Activated CD4-positive, alpha-beta T cell treated with anti-CD3 and anti-CD28 coated beads for 36 hours (primary cell): ENCODE measurements around the gene CUX1. TPM values are rescaled to one million over a fixed set of nuclear protein-coding genes. Genes with fewer than 3 reads are reported as not detected.
A peak's percentile ranks its signal among the peaks of the same experiment; 100 is the strongest.
"Not testable (repeated sequence)": the region's sequence is repeated elsewhere in the genome, so short reads cannot be mapped to it uniquely, and the experiment has no call there.

ENCODE experiments used
- ATAC-seq: fragments of 200-7000 bp; cut with Tn5 transposase; one replicate; pipeline ENCODE4 v1.10.0; 2021; ENCODE audit warnings: mild to moderate bottlenecking, moderate library complexity
- CTCF ChIA-PET: fragments of 350-600 bp; sonication (Branson Sonifier 250); formaldehyde crosslinking; loops from one replicate; lab custom pipeline; 2021; ENCODE audit warnings: antibody characterized with exemption; lab: Charles Lee
- POLR2A ChIA-PET: fragments of 350-600 bp; sonication (Branson Sonifier 250); formaldehyde crosslinking; loops from one replicate; lab custom pipeline; 2021; ENCODE audit warnings: antibody characterized with exemption, inconsistent platforms; lab: Charles Lee
- DNase-seq: peaks from one replicate; pipeline ENCODE4 v3.0.0-alpha.2; 2020
- H3K27ac Mint-ChIP-seq: one replicate; pipeline ENCODE4 v1.8.0; 2021; ENCODE audit warnings: mixed read lengths
- H3K27me3 Mint-ChIP-seq: one replicate; pipeline ENCODE4 v1.8.0; 2021; ENCODE audit warnings: mixed read lengths
- H3K36me3 Mint-ChIP-seq: one replicate; pipeline ENCODE4 v1.8.0; 2021; ENCODE audit warnings: low read depth, mixed read lengths
- H3K4me1 Mint-ChIP-seq: one replicate; pipeline ENCODE4 v1.8.0; 2021; ENCODE audit warnings: mixed read lengths
- H3K4me3 Mint-ChIP-seq: one replicate; pipeline ENCODE4 v1.8.0; 2021; ENCODE audit warnings: mild to moderate bottlenecking, moderate library complexity, mixed read lengths
- H3K9me3 Mint-ChIP-seq: one replicate; pipeline ENCODE4 v1.8.0; 2021; ENCODE audit warnings: low read depth, mixed read lengths
- intact Hi-C, 2 experiments: fragments of 100-400 bp; cut with DNase I in 1 of 2; cut with micrococcal nuclease in 1 of 2; formaldehyde crosslinking; loops; one replicate each; pipeline versions ENCODE4 v1.14.2 to v1.15.1; 2022 to 2024; cut with DNase I, micrococcal nuclease
- total RNA-seq, 2 experiments: library from RNA; stranded (reverse); gene quantifications; one replicate each; pipeline ENCODE4 v1.2.3, GENCODE V29; 2021

The CUX1 gene
- total RNA-seq, 2 experiments from 2014 or later, result 21.6 to 23.5 TPM

DNA sequence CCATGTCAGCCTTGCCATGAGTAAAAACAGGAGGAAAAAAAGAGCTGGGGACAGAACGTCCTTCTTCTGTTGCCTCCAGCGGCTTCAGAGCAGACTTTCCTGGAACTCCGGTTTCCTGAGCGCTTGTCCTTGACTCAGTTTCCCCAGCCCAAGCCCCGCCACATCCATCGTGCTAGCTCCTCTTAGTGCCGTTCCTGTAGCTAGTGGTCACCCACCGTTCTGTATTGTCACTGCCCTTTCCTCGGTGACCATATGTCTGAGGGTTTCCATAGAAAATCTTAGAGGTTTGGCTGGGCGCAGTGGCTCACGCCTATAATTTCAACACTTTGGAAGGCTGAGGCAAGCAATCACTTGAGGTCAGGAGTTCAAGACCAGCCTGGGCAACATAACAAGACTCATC lies 100.1 kb downstream of the CUX1 start:
- no peak overlapping the region for H3K4me3 Mint-ChIP-seq
- DNase-seq, result no peak
- ATAC-seq, result no peak
- ChIA-PET CTCF (interaction anchor here (0.6 kb wide), 1 partner anchor 38 kb away, joined by 3 read pairs; no protein-coding TSS in a partner anchor), POLR2A (no interaction called here)
- intact Hi-C loops, result no loop called here
- no peaks in the 10 kb centered on the region for H3K9me3 Mint-ChIP-seq
- H3K27me3 Mint-ChIP-seq, result no peaks in the 10 kb centered on the region
- H3K27ac Mint-ChIP-seq, result no peak overlapping the region
- H3K4me1 Mint-ChIP-seq, result peaks cover 6% of the 10 kb centered on the region
- H3K36me3 Mint-ChIP-seq, result peaks cover 6% of the 10 kb centered on the region

DNA sequence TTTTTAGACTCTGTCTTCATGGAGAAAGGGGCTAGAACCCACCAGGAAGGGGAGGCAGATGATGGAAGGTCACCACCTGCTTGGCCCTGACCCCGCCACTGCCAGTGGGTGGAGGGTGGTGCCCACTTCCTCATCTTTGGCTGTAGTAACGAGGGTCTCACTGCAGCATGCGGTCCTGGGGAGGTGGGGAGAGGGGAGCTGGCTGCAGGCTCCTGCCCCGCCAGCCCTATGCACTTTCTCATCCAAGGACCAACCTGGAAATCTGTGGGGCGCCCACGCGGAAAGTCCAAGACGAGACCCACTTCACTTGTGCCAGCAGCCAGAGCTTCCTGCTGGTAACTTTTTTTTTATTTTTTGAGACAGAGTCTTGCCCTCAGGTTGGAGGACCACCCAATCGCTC lies 101.0 kb downstream of the CUX1 start:
- ChIA-PET POLR2A (no interaction called here), CTCF (no interaction called here)
- no peak for DNase-seq
- Mint-ChIP-seq H3K4me3 (no peak overlapping the region), H3K27ac (no peak overlapping the region), H3K9me3 (no peaks in the 10 kb centered on the region), H3K4me1 (peaks cover 6% of the 10 kb centered on the region), H3K36me3 (peaks cover 6% of the 10 kb centered on the region), H3K27me3 (no peaks in the 10 kb centered on the region)
- intact Hi-C loops, result no loop called here
- ATAC-seq, result no peak

DNA sequence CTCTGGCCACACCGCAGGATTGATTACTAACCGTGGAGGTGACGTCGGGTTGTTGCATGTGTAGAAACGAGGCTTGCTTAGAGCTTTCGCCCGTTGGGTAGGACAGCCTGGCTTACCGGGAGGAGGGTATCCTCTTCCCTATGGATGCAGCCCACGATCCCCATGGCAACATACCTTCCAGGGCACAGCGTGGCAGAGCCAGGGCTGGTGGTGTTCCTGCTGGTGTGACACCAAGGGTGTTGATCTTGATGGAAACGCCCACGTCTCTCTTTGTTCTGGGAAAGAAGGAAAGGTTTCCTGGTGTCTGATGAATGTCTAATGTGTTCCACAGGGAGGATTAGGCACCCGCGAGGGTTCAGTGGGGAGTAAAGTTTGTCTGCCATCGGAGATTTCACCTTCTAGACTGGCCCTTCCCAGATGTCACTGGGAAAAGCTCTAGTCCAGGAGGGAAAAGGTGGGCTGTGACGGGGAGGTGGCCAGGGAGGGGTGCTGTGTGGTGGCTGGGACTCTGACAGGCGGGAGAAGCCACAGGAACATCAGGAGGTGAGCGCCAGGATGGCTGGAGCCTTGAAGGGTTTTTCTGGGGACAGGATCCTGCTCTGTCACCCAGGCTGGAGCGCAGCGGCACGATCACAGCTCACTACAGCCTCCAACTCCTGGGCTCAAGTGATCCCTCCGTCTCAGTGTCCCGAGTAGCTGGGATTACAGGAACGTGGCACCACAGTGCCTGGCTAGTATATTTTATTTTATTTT lies 102.1 kb downstream of the CUX1 start:
- H3K27ac Mint-ChIP-seq, result no peak overlapping the region
- DNase-seq (no peak), ATAC-seq (no peak)
- no peaks in the 10 kb centered on the region for H3K9me3 Mint-ChIP-seq
- POLR2A ChIA-PET, result no interaction called here
- peaks cover 10% of the 10 kb centered on the region for H3K4me1 Mint-ChIP-seq
- no peak overlapping the region for H3K4me3 Mint-ChIP-seq
- no peaks in the 10 kb centered on the region for H3K27me3 Mint-ChIP-seq
- H3K36me3 Mint-ChIP-seq, result peaks cover 12% of the 10 kb centered on the region
- CTCF ChIA-PET, result no interaction called here
- intact Hi-C loops, result no loop called here

DNA sequence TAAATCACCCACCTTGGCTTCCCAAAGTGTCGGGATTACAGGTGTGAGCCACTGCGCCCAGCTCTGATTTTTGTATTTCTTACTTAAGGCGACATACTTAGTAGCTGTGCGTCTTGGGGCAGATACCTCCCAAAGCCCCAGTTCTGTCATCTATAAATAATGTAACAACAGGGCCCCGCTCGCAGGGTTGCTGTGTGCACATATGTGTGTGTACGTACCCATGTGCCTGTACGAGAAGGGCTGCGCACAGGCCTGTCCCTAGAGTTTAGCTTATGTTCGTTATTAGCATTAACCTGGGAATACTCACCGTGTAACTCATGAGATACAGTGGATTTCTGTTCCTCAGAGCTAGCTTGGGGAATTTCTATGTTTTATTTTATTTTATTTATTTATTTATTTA lies 103.6 kb downstream of the CUX1 start:
- Mint-ChIP-seq H3K9me3 (no peaks in the 10 kb centered on the region), H3K4me3 (no peak overlapping the region), H3K27me3 (no peaks in the 10 kb centered on the region), H3K36me3 (peaks cover 12% of the 10 kb centered on the region), H3K4me1 (peaks cover 10% of the 10 kb centered on the region), H3K27ac (no peak overlapping the region)
- POLR2A ChIA-PET, result no interaction called here
- no peak for ATAC-seq
- CTCF ChIA-PET, result interaction anchor here (0.6 kb wide), 2 partner anchors 483 to 1758 kb away, joined by 3 read pairs; no protein-coding TSS in a partner anchor
- intact Hi-C loops, result no loop called here
- no peak for DNase-seq

DNA sequence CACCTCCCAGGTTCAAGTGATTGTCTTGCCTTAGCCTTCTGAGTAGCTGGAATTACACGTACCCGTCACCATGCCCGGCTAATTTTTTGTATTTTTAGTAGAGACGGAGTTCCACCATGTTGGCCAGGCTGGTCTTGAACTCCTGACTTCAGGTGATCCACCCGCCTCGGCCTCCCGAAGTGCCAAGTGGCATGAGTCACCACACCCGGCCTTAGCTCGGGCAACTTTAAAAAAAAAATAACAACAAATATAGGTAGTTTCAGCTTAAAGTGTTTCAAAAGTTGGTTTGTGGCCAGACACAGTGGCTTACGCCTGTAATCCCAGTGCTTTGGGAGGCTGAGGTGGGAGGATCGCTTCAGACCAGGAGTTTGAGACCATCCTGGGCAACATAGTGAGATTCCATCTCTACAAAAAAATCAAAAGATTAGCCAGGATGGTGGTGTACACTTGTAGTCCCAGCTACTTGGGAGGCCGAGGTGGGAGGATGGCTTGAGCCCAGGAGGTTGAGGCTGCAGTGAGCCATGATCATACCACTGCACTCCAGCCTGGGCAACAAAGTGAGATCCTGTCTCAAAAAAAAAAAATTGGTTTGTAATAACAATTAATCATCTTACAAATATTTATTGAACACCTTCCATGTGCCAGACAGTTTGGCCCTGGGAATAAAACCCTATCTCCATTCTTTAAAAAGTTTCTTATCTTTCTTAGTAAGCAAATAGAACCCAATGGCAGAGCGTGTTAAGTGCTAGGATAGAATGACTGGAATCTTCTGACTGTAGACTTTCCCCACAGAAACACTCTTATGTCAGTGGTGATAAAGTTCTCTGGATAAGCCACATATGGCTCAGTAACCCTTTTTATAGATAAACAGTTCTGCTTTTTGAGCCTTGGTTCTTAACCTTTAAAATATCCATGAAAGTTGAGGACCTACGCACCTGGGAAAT lies 104.4 kb downstream of the CUX1 start:
- H3K4me1 Mint-ChIP-seq, intact Hi-C loops: not testable (repeated sequence)
- POLR2A ChIA-PET, result interaction anchor here (0.7 kb wide), 1 partner anchor 79 kb away, joined by 9 read pairs; no protein-coding TSS in a partner anchor

DNA sequence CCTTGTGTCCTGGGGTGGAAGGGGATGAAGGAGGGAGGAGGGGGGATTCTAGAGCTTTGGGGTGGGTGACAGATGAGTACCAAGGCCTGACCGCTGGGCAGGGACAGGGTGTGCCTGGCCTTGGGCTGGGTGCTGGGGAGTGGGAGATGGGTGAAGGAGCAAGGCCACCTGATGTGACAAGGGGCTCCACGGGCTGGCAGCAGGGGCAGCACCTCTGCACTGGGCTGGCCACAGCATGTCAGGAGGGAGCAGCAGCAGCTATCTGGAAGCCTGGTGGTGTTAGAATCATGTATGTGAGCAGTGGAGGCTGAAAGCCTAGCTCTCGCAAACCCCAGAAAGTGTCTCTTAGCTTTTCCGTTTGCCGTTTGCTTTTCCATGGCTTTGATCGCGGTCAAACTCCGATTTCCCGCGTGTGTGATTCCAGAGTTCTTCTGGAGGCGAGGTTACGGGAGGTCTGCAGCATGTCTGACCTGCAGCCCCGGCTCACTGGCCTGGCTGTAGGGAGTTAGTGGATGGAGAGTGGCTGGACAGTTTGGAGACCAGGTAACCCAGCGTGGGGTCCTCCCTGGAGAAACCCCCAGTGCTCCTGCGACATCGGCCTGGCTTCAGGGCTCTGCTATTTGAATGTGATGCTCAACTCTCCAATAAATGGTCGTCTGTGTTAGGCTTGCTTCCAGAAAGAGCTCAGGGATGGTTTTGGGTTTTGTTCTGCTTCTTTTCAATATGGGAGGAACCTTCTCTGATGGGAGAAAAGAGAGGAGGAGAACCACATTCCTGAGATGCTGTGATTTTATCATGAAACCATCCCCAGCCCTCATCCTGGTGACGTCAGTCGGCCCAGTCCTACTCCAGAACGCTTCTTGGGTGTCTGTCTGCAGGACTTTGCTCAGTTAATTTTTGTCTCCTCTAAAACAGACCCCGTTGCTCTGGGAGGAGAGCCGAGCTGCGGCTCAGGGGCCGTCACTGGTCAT lies 105.5 kb downstream of the CUX1 start:
- DNase-seq (no peak), ATAC-seq (no peak)
- Mint-ChIP-seq H3K27ac (no peak overlapping the region), H3K9me3 (no peaks in the 10 kb centered on the region), H3K27me3 (no peaks in the 10 kb centered on the region), H3K36me3 (peaks cover 12% of the 10 kb centered on the region), H3K4me3 (no peak overlapping the region), H3K4me1 (peaks cover 10% of the 10 kb centered on the region)
- ChIA-PET POLR2A (no interaction called here), CTCF (no interaction called here)
- intact Hi-C loops, result no loop called here

More for the DNA sequence above, 104.4 kb downstream of the CUX1 start:
- ATAC-seq, H3K27me3 Mint-ChIP-seq, DNase-seq, H3K9me3 Mint-ChIP-seq, H3K4me3 Mint-ChIP-seq, H3K27ac Mint-ChIP-seq: not testable (repeated sequence)
- peaks cover 14% of the 10 kb centered on the region for H3K36me3 Mint-ChIP-seq
- CTCF ChIA-PET, result interaction anchor here (0.6 kb wide), 2 partner anchors 483 to 1757 kb away, joined by 3 read pairs; no protein-coding TSS in a partner anchor

DNA sequence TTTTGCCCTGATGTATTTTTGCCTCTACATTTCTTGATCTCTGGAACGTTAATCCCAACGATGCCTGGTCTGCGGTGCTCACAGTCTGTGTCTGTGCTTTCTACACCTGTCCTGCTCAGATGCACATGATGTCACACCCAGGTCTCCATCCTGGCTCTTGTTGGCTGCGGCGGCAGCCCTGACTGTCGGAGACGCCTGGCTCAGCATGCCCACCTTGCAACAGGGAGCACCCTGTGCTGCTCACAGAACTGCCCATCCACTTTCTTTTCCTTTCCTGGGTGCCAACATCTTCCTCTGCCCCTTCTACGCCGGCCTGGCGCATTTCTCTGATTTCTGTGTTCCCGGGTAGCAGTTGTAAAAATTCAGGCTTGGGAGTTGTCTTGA lies 106.2 kb downstream of the CUX1 start:
- Mint-ChIP-seq H3K9me3 (no peaks in the 10 kb centered on the region), H3K4me1 (peaks cover 10% of the 10 kb centered on the region), H3K4me3 (no peak overlapping the region), H3K27me3 (no peaks in the 10 kb centered on the region), H3K36me3 (peaks cover 12% of the 10 kb centered on the region), H3K27ac (peak overlapping the region; percentile 55)
- POLR2A ChIA-PET, result no interaction called here
- CTCF ChIA-PET, result no interaction called here
- ATAC-seq, result no peak
- DNase-seq, result no peak
- intact Hi-C loops, result no loop called here

DNA sequence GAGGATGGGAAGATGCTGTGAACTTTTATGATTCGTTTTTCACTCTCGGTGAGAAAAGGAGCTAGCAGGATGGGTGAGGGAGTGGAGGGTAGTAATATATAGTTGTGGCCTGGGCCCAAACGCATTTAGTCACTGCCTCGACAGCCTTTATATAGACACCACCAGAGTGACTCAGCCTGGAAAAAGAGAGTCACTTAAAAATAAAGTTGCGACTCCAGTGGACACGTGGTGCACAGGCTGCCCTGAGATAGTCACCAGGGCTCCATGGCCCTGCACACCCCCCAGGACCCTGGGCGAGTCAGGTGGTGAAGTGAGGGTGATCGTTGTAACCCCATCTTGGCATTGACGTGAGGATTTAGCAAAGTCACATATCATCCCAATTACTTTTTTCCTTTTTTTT lies 106.7 kb downstream of the CUX1 start:
- peaks cover 10% of the 10 kb centered on the region for H3K4me1 Mint-ChIP-seq
- H3K36me3 Mint-ChIP-seq, result peaks cover 12% of the 10 kb centered on the region
- DNase-seq, result peak; percentile 54
- ChIA-PET POLR2A (no interaction called here), CTCF (no interaction called here)
- H3K4me3 Mint-ChIP-seq, result no peak overlapping the region
- H3K9me3 Mint-ChIP-seq, result no peaks in the 10 kb centered on the region
- peak overlapping the region; percentile 55 for H3K27ac Mint-ChIP-seq
- ATAC-seq, result peak; percentile 96
- intact Hi-C loops, result no loop called here
- H3K27me3 Mint-ChIP-seq, result no peaks in the 10 kb centered on the region

DNA sequence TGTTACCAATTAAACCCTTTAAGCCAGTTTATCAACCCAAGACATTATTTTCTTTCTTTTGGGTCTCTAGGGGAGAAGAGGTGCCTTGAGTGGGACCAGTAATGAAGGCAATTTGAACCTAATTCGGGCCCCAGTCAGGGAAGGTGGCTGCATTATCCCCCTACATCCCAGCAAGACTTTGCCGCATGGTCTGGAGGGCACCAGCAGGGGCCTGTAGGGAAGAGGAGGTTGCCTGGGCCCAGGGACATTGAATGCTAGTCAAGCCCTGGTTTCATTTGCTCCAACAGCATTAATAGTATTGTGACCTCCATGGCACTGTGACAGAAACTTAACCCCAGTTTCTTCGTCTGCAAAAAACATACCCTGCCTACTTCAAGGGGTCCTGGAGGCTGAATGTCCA lies 108.8 kb downstream of the CUX1 start:
- H3K4me1 Mint-ChIP-seq, result peaks cover 10% of the 10 kb centered on the region
- peaks cover 13% of the 10 kb centered on the region for H3K36me3 Mint-ChIP-seq
- no peak overlapping the region for H3K27ac Mint-ChIP-seq
- intact Hi-C loops, result no loop called here
- no peaks in the 10 kb centered on the region for H3K27me3 Mint-ChIP-seq
- H3K9me3 Mint-ChIP-seq, result peaks cover 2% of the 10 kb centered on the region
- ChIA-PET CTCF (no interaction called here), POLR2A (no interaction called here)
- ATAC-seq, result no peak
- DNase-seq, result no peak
- H3K4me3 Mint-ChIP-seq, result no peak overlapping the region

DNA sequence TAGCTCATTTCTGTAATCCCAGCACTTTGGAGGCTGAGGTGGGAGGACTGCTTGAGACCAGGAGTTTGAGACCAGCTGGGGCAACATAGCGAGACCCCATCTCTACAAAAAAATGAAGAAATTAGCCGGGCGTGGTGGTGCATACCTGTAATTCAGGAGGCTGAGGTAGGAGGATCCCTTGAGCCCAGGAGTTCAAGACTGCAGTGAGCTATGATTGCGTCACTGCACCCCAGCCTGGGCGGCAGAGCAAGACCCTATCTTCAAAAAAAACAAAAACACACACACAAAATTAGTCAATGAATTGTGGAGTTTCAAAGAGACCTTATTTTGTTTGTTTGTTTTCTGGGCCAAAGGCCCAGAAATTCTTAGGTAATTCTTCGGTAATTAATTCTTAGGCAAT lies 110.0 kb downstream of the CUX1 start:
- Mint-ChIP-seq H3K4me1 (peaks cover 10% of the 10 kb centered on the region), H3K27ac (no peak overlapping the region), H3K36me3 (peaks cover 13% of the 10 kb centered on the region), H3K27me3 (no peaks in the 10 kb centered on the region), H3K9me3 (peaks cover 2% of the 10 kb centered on the region), H3K4me3 (no peak overlapping the region)
- intact Hi-C loops, result no loop called here
- ChIA-PET CTCF (interaction anchor here (0.6 kb wide), 1 partner anchor 309 kb away, joined by 3 read pairs; no protein-coding TSS in a partner anchor), POLR2A (no interaction called here)
- ATAC-seq (no peak), DNase-seq (no peak)

DNA sequence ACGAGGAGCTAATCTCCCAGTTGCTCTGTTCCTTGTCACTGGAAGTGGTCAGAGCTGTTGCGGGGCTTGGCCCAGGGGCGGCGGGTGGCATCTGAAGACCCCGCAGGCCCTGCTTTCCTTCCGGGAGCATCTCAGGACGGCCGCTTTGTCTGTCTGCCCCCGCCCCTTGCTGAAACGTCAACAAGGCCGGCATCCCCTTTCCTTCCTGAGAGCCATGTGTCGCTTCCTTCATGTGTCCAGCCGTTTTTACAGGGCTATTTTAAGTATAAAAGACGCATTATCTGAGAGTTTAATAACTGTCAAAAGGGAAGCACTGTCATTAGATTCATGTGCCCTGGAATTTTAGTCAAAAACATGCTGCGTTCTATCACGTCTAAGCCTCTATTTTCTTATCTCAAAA lies 110.4 kb downstream of the CUX1 start:
- intact Hi-C loops, result no loop called here
- Mint-ChIP-seq H3K4me3 (no peak overlapping the region), H3K9me3 (peaks cover 2% of the 10 kb centered on the region), H3K36me3 (peaks cover 13% of the 10 kb centered on the region), H3K27me3 (no peaks in the 10 kb centered on the region), H3K4me1 (peaks cover 10% of the 10 kb centered on the region), H3K27ac (no peak overlapping the region)
- ChIA-PET POLR2A (no interaction called here), CTCF (no interaction called here)
- ATAC-seq, result no peak
- DNase-seq, result no peak
